Liver (tissue), 9 donors: ENCODE measurements around the gene ELF2. TPM values are rescaled to one million over a fixed set of nuclear protein-coding genes. Genes with fewer than 3 reads are reported as not detected.
"Not testable (repeated sequence)": the region's sequence is repeated elsewhere in the genome, so short reads cannot be mapped to it uniquely, and the experiment has no call there.

Experiments
- DNase-seq: peaks from one replicate; pipeline ENCODE4 v3.0.0-alpha.2; 2017; ENCODE audit warnings: low spot score
- H3K27ac ChIP-seq, 2 donors: one replicate each; pipeline ENCODE4 v1.7.0; 2013; ENCODE audit warnings: inconsistent platforms in 2 of 2, low read length in 2 of 2, control low read depth in 1 of 2, low read depth in 1 of 2, mild to moderate bottlenecking in 1 of 2
- H3K27me3 ChIP-seq, 4 donors: one replicate each; pipeline versions ENCODE4 v1.6.1 to v1.7.0; 2013; ENCODE audit warnings: low read length in 3 of 4, inconsistent platforms in 1 of 4, mild to moderate bottlenecking in 1 of 4, moderate library complexity in 1 of 4; ENCODE audit not compliant: control insufficient read depth in 4 of 4, insufficient read depth in 4 of 4
- H3K36me3 ChIP-seq, 4 donors: one replicate each; pipeline versions ENCODE4 v1.6.1 to v1.7.0; 2013; ENCODE audit warnings: low read length in 3 of 4, mild to moderate bottlenecking in 3 of 4, low read depth in 1 of 4, moderate library complexity in 1 of 4; ENCODE audit not compliant: control insufficient read depth in 4 of 4, insufficient read depth in 3 of 4
- H3K4me1 ChIP-seq, 4 donors: one replicate each; pipeline versions ENCODE4 v1.6.1 to v1.7.0; 2013; ENCODE audit warnings: low read length in 3 of 4, mild to moderate bottlenecking in 3 of 4, moderate library complexity in 1 of 4; ENCODE audit not compliant: control insufficient read depth in 4 of 4, insufficient read depth in 4 of 4
- H3K4me3 ChIP-seq, 3 donors: one replicate each; pipeline versions ENCODE4 v1.6.1 to v1.7.0; 2013; ENCODE audit warnings: low read length in 3 of 3, control low read depth in 1 of 3, low read depth in 1 of 3, mild to moderate bottlenecking in 1 of 3
- H3K9ac ChIP-seq, 2 donors: one replicate each; pipeline ENCODE4 v1.7.0; 2013; ENCODE audit warnings: low read length in 2 of 2, mild to moderate bottlenecking in 2 of 2, moderate library complexity in 2 of 2, control low read depth in 1 of 2, low read depth in 1 of 2
- H3K9me3 ChIP-seq, 4 donors: one replicate each; pipeline versions ENCODE4 v1.6.1 to v1.7.0; 2013; ENCODE audit warnings: low read length in 3 of 4; ENCODE audit not compliant: control insufficient read depth in 4 of 4
- ATF3 ChIP-seq: IDR thresholded peaks from 2 replicates; pipeline ENCODE4 v1.6.1; 2016; ENCODE audit warnings: antibody characterized with exemption
- FOXA1 ChIP-seq: IDR thresholded peaks from 2 replicates; pipeline ENCODE4 v1.6.1; 2016; ENCODE audit warnings: antibody characterized with exemption
- FOXA2 ChIP-seq: IDR thresholded peaks from 2 replicates; pipeline ENCODE4 v1.6.1; 2016; ENCODE audit warnings: antibody characterized with exemption
- GABPA ChIP-seq, 2 donors: IDR thresholded peaks in 1 of 2; conservative IDR thresholded peaks in 1 of 2; 2 replicates each; pipeline ENCODE4 v1.6.1; 2016; ENCODE audit warnings: antibody characterized with exemption in 2 of 2, mild to moderate bottlenecking in 1 of 2, moderate library complexity in 1 of 2
- HNF4A ChIP-seq, 2 donors: conservative IDR thresholded peaks; 2 replicates each; pipeline ENCODE4 v1.6.1; 2016; ENCODE audit warnings: antibody characterized with exemption in 2 of 2, mild to moderate bottlenecking in 2 of 2
- HNF4G ChIP-seq: IDR thresholded peaks from 2 replicates; pipeline ENCODE4 v1.6.1; 2016; ENCODE audit warnings: antibody characterized with exemption
- JUND ChIP-seq, 2 donors: IDR thresholded peaks; 2 replicates each; pipeline ENCODE4 v1.6.1; 2016; ENCODE audit warnings: antibody characterized with exemption in 2 of 2
- MAX ChIP-seq: IDR thresholded peaks from 2 replicates; pipeline ENCODE4 v1.6.1; 2016; ENCODE audit warnings: antibody characterized with exemption
- RAD21 ChIP-seq, 2 donors: IDR thresholded peaks; 2 replicates each; pipeline ENCODE4 v1.6.1; 2016; ENCODE audit warnings: antibody characterized with exemption in 2 of 2, mild to moderate bottlenecking in 2 of 2
- REST ChIP-seq: IDR thresholded peaks from 2 replicates; pipeline ENCODE4 v1.6.1; 2016; ENCODE audit warnings: antibody characterized with exemption, mild to moderate bottlenecking
- SP1 ChIP-seq: IDR thresholded peaks from 2 replicates; pipeline ENCODE4 v1.6.1; 2018; ENCODE audit warnings: antibody characterized with exemption, mild to moderate bottlenecking
- TAF1 ChIP-seq: conservative IDR thresholded peaks from 2 replicates; pipeline ENCODE4 v1.6.1; 2016; ENCODE audit warnings: antibody characterized with exemption, mild to moderate bottlenecking
- ZBTB33 ChIP-seq: IDR thresholded peaks from 2 replicates; pipeline ENCODE4 v1.6.1; 2016; ENCODE audit warnings: antibody characterized with exemption
- WGBS: extraction: QIAGEN DNeasy Blood & Tissue Kit; methylation state at CpG from one replicate; pipeline ENCODE4 v1.1.7; 2013; 5-methylcytosine and 5-hydroxymethylcytosine counted together
- polyA plus RNA-seq, 2 donors: library from polyadenylated mRNA; stranded (reverse) in 1 of 2; unstranded in 1 of 2; fragments of 200-250 nt in 1 of 2; fragments of >200 nt in 1 of 2; fragmentation: Nextera tagmentation in 1 of 2; extraction: Ambion mirVana in 1 of 2; gene quantifications; one replicate each; pipeline versions ENCODE4 v1.2.1 to v1.2.3, GENCODE V29; 2013 to 2015
- total RNA-seq, 2 donors: library from RNA; depleted of rRNA; stranded (reverse); fragments of >200 nt; gene quantifications; one replicate each; pipeline ENCODE4 v1.2.3, GENCODE V29; 2014
- donor health status: healthy.
- donor health status: healthy.
- donor health status: healthy.
- donor health status: healthy.
- donor health status: healthy.

Gene ELF2
- total and polyA plus RNA-seq, 4 donors = 8.1 to 35.3 (median 24.1) TPM

- 100% methylated on average over 5 of the region's 5 CpGs for WGBS
- Histone ChIP-seq H3K9ac (no peak overlapping the region), H3K4me3 (no peak overlapping the region), H3K36me3 (peaks cover 0 to 1% (median 0%) of the 10 kb centered on the region in 4 donors), H3K27ac (no peak overlapping the region), H3K27me3 (no peaks in the 10 kb centered on the region), H3K9me3 (no peaks in the 10 kb centered on the region), H3K4me1 (peaks cover 13 to 35% (median 25%) of the 10 kb centered on the region in 4 donors)
- no peak for DNase-seq
- no peak for TF ChIP-seq ATF3
- TF ChIP-seq RAD21 (IDR thresholded peaks at IDR 0.05) = no peak
- no peak for TF ChIP-seq REST
- TF ChIP-seq MAX = no peak
- no peak for TF ChIP-seq HNF4G
- no peak for TF ChIP-seq HNF4A (conservative IDR thresholded peaks at IDR 0.05)
- no peak for TF ChIP-seq SP1
- TF ChIP-seq ZBTB33 = no peak
- TF ChIP-seq JUND (IDR thresholded peaks at IDR 0.05) = no peak
- no peak for TF ChIP-seq FOXA1
Observed at GRCh38 chr4:139022835-139023234, 154.2 kb downstream of the ELF2 start.

GRCh38 chr4:139021071-139021470, 155.9 kb downstream of the ELF2 start:
- not testable (repeated sequence) for H3K9ac ChIP-seq, H3K4me3 ChIP-seq, H3K9me3 ChIP-seq, H3K36me3 ChIP-seq, H3K27me3 ChIP-seq, H3K27ac ChIP-seq, DNase-seq
- 97% methylated on average over 12 of the region's 12 CpGs for WGBS
- peaks cover 12 to 31% (median 25%) of the 10 kb centered on the region in 4 donors for H3K4me1 ChIP-seq

GRCh38 chr4:139020384-139020783, 156.6 kb downstream of the ELF2 start:
- DNase-seq = no peak
- peaks cover 12 to 31% (median 25%) of the 10 kb centered on the region in 4 donors for H3K4me1 ChIP-seq
- peaks cover 0 to 3% (median 0%) of the 10 kb centered on the region in 4 donors for H3K36me3 ChIP-seq
- no peak overlapping the region for H3K9ac ChIP-seq
- H3K9me3 ChIP-seq = no peaks in the 10 kb centered on the region
- H3K27ac ChIP-seq = peak overlapping the region in 1 of 2 donors; percentile 34
- WGBS = 84% methylated on average over 4 of the region's 4 CpGs
- no peak overlapping the region for H3K4me3 ChIP-seq
- H3K27me3 ChIP-seq = no peaks in the 10 kb centered on the region
- TF ChIP-seq ZBTB33 (no peak), TAF1 (no peak), HNF4A (conservative IDR thresholded peaks at IDR 0.05) (no peak), FOXA1 (no peak), MAX (no peak), HNF4G (no peak), ATF3 (no peak), REST (no peak), GABPA (IDR thresholded peaks at IDR 0.05 in 1 of 2, conservative IDR thresholded peaks at IDR 0.05 in 1 of 2) (no peak), FOXA2 (no peak)
